Measurements from ENCODE around the gene PPP4C. TPM values are rescaled to one million over a fixed set of nuclear protein-coding genes. Genes with fewer than 3 reads are reported as not detected.

The PPP4C gene
- total RNA-seq, 4 donors from 2014 or later: 49.8 to 59.1 (median 56.3) TPM

DNA sequence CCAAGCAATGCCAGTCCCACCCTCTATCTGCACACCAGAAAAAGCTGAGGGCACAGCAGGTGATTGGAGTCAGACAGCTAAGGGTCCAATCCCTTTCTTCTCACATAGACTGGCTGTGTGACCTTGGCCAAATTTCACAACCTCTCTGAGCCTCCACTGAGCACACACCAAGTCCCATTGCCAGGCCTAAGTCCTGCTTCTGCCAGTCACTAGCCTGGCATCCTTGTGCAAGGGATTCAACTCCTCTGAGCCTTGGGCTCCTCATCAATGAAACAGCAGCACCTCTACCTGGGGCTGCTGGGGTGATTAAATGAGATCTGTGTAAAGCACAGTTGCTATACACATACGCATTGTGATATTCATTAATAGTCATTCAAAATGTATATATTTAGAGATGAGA lies 29.2 kb upstream of the PPP4C start:
- TF ChIP-seq, protein P1, sequence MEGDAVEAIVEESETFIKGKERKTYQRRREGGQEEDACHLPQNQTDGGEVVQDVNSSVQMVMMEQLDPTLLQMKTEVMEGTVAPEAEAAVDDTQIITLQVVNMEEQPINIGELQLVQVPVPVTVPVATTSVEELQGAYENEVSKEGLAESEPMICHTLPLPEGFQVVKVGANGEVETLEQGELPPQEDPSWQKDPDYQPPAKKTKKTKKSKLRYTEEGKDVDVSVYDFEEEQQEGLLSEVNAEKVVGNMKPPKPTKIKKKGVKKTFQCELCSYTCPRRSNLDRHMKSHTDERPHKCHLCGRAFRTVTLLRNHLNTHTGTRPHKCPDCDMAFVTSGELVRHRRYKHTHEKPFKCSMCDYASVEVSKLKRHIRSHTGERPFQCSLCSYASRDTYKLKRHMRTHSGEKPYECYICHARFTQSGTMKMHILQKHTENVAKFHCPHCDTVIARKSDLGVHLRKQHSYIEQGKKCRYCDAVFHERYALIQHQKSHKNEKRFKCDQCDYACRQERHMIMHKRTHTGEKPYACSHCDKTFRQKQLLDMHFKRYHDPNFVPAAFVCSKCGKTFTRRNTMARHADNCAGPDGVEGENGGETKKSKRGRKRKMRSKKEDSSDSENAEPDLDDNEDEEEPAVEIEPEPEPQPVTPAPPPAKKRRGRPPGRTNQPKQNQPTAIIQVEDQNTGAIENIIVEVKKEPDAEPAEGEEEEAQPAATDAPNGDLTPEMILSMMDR (IDR thresholded peaks at IDR 0.05): no peak
- ATAC-seq (ENCODE audit: low FRiP score) (no peak), DNase-seq (ENCODE audit: low spot score) (no peak)

DNA sequence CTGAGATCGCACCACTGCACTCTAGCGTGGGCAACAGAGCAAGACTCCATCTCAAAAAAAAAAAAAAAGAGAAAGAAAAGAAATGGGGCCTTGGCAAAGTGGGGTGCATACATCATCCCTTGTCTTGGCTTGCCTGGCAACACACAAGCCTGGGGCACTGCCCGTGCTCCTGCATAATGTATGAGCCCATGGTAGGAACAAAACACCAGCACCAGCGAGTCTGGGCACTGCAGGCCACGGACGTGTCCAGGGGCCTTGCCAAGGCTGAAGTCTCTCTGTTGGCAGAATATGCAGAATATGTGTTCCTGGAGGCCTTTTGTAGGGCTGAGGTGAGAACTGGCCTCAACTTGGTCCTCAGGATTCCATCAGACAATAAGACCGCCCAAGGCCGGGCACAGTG lies 25.9 kb upstream of the PPP4C start:
- TF ChIP-seq, protein P1 (IDR thresholded peaks at IDR 0.05): no peak
- ATAC-seq (ENCODE audit: low FRiP score) (no peak), DNase-seq (ENCODE audit: low spot score) (no peak)

DNA sequence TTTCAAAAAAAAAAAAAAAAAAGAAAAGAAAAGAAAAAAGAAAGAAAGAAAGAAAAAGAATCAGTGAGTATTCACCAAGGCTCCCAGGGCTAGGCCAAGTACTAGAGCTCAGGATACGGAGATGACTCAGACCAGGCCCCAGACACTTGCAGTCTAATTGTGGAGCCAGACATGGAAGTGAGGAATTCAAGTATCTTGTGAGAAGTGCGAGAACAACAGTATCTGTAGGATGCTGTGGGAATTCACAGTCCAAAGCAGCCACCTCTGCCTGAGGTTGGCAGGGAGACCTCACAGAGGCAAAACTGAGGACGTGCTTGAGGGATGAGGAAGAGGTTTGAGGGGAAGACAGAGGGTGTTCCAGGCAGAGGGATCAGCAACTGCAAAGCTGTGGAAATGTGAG lies 24.3 kb upstream of the PPP4C start:
- no peak for ATAC-seq (ENCODE audit: low FRiP score)
- TF ChIP-seq, protein P1 (IDR thresholded peaks at IDR 0.05): no peak
- DNase-seq (ENCODE audit: low spot score): no peak

DNA sequence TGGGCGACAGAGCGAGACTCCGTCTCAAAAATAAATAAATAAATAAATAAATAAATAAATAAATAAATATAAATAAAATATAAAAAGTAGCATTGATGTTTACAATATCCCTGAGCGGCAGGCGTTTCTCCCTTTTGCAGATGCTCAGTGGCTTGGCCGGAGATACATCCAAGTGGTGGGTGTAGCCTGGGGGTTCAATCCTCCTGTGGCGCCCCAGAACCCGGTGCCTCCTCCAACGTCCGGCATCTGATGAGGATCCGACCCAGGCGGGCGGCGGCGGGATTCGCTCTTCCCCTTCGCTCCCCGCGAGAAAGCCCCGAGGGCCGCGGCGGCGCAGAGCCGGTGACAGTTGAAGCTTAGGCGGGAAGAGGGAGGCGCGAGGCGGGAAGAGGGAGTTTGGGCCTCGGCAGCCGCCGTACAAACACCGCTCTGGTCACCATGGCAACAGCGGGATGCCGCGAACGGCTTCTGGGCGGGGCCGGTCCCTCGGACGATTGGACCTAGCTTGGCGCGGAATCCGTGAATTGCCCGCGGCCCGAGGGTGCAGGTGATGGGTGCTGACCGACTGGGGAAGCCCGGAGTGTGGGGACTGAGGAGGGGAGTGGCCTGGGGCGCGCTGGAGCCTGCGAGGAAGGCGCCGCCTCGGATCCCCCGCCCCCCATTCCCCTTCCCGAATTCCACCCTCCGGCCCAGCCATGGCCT lies 23.0 kb upstream of the PPP4C start:
- ATAC-seq (ENCODE audit: low FRiP score): peak; percentile 76
- DNase-seq (ENCODE audit: low spot score): peak; percentile 90
- TF ChIP-seq, protein P1 (IDR thresholded peaks at IDR 0.05): no peak

DNA sequence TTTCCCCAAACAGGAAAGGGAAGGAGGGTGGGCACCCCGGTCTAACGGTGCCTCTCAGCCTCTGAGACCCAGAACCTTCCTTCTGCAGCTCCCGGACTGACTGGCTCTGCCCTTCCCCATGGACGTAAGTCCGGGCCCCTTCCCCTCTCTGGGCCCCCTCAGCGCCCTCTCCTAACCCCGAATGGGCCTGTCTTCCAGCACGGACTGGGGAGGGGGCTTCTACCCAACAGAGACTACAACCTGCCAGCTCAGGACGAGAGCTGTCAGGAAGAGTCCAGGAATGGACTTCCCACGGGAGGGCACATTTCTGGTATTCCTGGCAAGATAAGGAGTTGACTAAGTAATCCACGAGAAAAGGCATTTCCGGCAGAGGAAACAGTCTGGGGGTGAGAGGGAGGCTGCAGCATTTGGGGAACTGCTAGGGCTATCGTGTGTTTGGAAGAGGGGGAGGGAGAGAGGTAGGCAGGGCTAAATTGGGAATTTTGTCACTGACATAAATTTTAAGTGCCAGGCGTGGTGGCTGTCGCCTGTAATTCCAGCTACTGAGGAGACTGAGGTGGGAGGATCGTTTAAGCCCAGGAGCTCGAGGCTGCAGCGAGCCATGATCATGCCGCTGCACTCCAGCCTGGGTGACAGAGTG lies 22.3 kb upstream of the PPP4C start:
- ATAC-seq (ENCODE audit: low FRiP score) (peak; percentile 62), DNase-seq (ENCODE audit: low spot score) (no peak)
- TF ChIP-seq, protein P1 (IDR thresholded peaks at IDR 0.05): no peak

DNA sequence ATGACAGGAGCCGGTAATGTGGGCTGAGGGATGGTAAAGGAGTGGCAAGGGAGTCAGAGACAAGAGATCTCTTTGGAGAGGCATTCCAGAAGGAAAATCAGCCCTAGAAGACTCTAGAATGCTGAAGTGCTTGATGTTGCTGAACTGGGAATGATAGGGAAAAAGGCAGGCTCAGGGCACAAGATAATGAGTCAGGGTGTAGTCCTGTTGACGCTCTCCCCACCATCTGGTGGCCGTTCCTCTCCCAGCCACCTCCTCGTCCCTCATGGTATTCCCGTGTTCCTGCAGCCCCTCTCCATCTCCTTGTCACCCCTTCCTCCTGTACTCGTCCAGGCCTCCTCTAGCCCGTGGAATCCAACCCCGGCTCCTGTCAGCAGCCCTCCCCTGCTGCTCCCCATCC lies 21.3 kb upstream of the PPP4C start:
- DNase-seq (ENCODE audit: low spot score) (no peak), ATAC-seq (ENCODE audit: low FRiP score) (no peak)
- TF ChIP-seq, protein P1 (IDR thresholded peaks at IDR 0.05): no peak
